Activated T-cell treated with anti-CD3 and anti-CD28 coated beads, Interleukin-2, amount 50 U/mL, for 72 hours (primary cell): Measurements from ENCODE around the gene NPR3. TPM values are rescaled to one million over a fixed set of nuclear protein-coding genes. Genes with fewer than 3 reads are reported as not detected.

ENCODE experiments used
- ATAC-seq, 2 donors: fragments of 150-1000 bp; cut with Tn5 transposase; replicated peaks in 1 of 2; 2 replicates each; pipeline ENCODE4 v1.10.0; 2021; ENCODE audit warnings: moderate library complexity in 2 of 2, mild to moderate bottlenecking in 1 of 2
- DNase-seq, 2 donors: peaks; one replicate each; pipeline ENCODE4 v3.0.0; 2021 to 2022; ENCODE audit warnings: mixed read lengths in 1 of 2
- H3K27ac Mint-ChIP-seq: one replicate; pipeline ENCODE4 v1.8.0; 2022; ENCODE audit warnings: mild to moderate bottlenecking, moderate library complexity, mixed read lengths
- H3K27me3 Mint-ChIP-seq: one replicate; pipeline ENCODE4 v1.8.0; 2022; ENCODE audit warnings: low read depth, mixed read lengths
- H3K36me3 Mint-ChIP-seq, 2 donors: one replicate each; pipeline ENCODE4 v1.8.0; 2022; ENCODE audit warnings: mixed read lengths in 2 of 2, mild to moderate bottlenecking in 1 of 2; ENCODE audit not compliant: insufficient read depth in 2 of 2
- H3K4me1 Mint-ChIP-seq: one replicate; pipeline ENCODE4 v1.8.0; 2022; ENCODE audit warnings: low read depth, mixed read lengths
- H3K4me3 Mint-ChIP-seq, 2 donors: one replicate each; pipeline ENCODE4 v1.8.0; 2022; ENCODE audit warnings: mild to moderate bottlenecking in 2 of 2, mixed read lengths in 2 of 2, moderate library complexity in 2 of 2
- H3K9me3 Mint-ChIP-seq, 2 donors: one replicate each; pipeline ENCODE4 v1.8.0; 2022; ENCODE audit warnings: mixed read lengths in 2 of 2
- total RNA-seq, 2 donors: library from RNA; stranded (reverse); gene quantifications; one replicate each; pipeline ENCODE4 v1.2.3, GENCODE V29; 2022

The NPR3 gene
- total RNA-seq, 2 donors from 2014 or later, result 0.24 to 0.25 TPM

- no peak overlapping the region for H3K27ac Mint-ChIP-seq
- H3K27me3 Mint-ChIP-seq, result no peaks in the 10 kb centered on the region
- DNase-seq (no peak), ATAC-seq (no peak)
- H3K4me3 Mint-ChIP-seq, result no peak overlapping the region
- peaks cover 0 to 2% of the 10 kb centered on the region in 2 donors for H3K36me3 Mint-ChIP-seq
- no peaks in the 10 kb centered on the region for H3K4me1 Mint-ChIP-seq
- no peaks in the 10 kb centered on the region for H3K9me3 Mint-ChIP-seq
Measured at GRCh38 chr5:32839106-32839505, 128.0 kb downstream of the NPR3 start.

- Mint-ChIP-seq H3K4me1 (no peaks in the 10 kb centered on the region), H3K27ac (no peak overlapping the region), H3K27me3 (no peaks in the 10 kb centered on the region), H3K9me3 (no peaks in the 10 kb centered on the region), H3K4me3 (no peak overlapping the region), H3K36me3 (peaks cover 0 to 2% of the 10 kb centered on the region in 2 donors)
- ATAC-seq (no peak), DNase-seq (no peak)
Measured at GRCh38 chr5:32840606-32841005, 129.5 kb downstream of the NPR3 start.

Other genes with a start within 250 kb of the NPR3 start
- 100 to 1,000 TPM; 362 to 383 TPM for gene SUB1, start 125.8 kb upstream of the NPR3 start, total RNA-seq